ENCODE results near the gene TMEM79.

Gene TMEM79

DNA sequence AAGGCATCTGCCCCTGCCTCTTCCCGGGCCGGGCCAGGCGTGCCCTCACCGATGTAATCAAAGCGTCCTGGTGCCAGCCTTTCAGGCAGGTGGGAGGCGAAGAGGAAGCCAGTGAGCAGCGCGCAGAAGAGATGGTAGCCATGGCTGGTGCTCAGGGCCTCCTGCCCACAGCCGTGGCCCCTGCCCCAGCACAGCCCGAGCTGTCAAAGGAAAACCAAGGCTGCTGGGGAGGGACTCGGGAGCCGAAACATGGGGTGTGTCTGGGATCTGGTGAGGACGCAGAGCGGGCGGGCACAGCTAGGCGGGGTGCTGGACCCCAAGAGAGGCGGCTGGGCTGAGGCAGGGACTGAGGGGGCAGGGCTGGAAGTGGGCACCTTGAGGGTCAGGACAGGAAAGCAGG lies 39.4 kb upstream of the TMEM79 start:
- H3K4me3 ChIP-seq (ENCODE audit: low read length), result no peak overlapping the region
- TF ChIP-seq, protein P1, sequence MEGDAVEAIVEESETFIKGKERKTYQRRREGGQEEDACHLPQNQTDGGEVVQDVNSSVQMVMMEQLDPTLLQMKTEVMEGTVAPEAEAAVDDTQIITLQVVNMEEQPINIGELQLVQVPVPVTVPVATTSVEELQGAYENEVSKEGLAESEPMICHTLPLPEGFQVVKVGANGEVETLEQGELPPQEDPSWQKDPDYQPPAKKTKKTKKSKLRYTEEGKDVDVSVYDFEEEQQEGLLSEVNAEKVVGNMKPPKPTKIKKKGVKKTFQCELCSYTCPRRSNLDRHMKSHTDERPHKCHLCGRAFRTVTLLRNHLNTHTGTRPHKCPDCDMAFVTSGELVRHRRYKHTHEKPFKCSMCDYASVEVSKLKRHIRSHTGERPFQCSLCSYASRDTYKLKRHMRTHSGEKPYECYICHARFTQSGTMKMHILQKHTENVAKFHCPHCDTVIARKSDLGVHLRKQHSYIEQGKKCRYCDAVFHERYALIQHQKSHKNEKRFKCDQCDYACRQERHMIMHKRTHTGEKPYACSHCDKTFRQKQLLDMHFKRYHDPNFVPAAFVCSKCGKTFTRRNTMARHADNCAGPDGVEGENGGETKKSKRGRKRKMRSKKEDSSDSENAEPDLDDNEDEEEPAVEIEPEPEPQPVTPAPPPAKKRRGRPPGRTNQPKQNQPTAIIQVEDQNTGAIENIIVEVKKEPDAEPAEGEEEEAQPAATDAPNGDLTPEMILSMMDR (conservative IDR thresholded peaks at IDR 0.05; ENCODE audit: low read depth, low read length), result no peak
- DNase-seq (ENCODE audit: low read depth), result no peak

- TF ChIP-seq, protein P1 (conservative IDR thresholded peaks at IDR 0.05; ENCODE audit: low read depth, low read length), result no peak
- H3K4me3 ChIP-seq (ENCODE audit: low read length), result peak overlapping the region; percentile 30
- no peak for DNase-seq (ENCODE audit: low read depth)
Measured at GRCh38 chr1:156245451-156246232, 38.5 kb upstream of the TMEM79 start.

GRCh38 chr1:156246241-156246780 lies 37.8 kb upstream of the TMEM79 start:
- DNase-seq (ENCODE audit: low read depth), result no peak
- TF ChIP-seq, protein P1 (conservative IDR thresholded peaks at IDR 0.05; ENCODE audit: low read depth, low read length), result no peak
- no peak overlapping the region for H3K4me3 ChIP-seq (ENCODE audit: low read length)

DNA sequence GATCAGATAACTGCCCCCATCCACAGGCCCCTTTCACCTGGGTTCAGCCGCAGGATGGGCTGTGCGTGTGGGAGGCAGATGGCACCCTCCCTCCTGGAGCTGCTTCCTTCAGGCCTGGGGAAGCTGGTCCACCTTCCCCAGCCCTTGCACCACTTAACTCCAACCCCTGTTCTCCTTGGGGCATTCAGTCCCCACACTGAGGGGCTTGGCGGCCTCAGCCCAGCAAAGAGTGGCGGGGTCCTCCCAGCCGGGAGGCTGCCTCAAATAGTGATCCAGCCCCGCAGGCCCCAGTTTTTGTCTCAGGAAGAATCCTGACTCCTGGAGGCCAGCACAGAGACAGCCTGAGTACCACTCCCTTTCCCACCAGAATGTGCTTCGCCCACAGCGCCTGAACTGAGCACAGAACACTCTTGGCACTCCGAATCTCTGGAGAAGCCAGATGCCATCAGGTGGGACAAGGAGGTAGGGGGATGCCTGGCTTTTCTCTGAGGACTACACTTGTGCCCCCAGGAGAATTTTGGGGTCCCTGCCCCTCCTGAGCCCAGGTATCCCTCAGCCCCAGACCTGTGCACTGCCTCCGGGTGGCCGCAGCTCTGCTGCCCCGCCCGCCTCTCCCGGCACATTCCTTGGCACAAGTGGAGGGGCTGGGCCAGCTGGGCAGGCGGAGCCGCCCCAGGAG lies 37.2 kb upstream of the TMEM79 start:
- TF ChIP-seq, protein P1 (conservative IDR thresholded peaks at IDR 0.05; ENCODE audit: low read depth, low read length), result no peak
- no peak for DNase-seq (ENCODE audit: low read depth)
- no peak overlapping the region for H3K4me3 ChIP-seq (ENCODE audit: low read length)

GRCh38 chr1:156247460-156248322 lies 36.4 kb upstream of the TMEM79 start, which contains the start of gene PAQR6:
Gene PAQR6, minus strand, starts transcription at chr1:156248056. Its CDS starts 1,325 bp downstream, at chr1:156246731.
- no peak within 1 kb of the TSS for H3K4me3 ChIP-seq (ENCODE audit: low read length)
- DNase-seq (ENCODE audit: low read depth), result no peak
- TF ChIP-seq, protein P1 (conservative IDR thresholded peaks at IDR 0.05; ENCODE audit: low read depth, low read length), result no peak

DNA sequence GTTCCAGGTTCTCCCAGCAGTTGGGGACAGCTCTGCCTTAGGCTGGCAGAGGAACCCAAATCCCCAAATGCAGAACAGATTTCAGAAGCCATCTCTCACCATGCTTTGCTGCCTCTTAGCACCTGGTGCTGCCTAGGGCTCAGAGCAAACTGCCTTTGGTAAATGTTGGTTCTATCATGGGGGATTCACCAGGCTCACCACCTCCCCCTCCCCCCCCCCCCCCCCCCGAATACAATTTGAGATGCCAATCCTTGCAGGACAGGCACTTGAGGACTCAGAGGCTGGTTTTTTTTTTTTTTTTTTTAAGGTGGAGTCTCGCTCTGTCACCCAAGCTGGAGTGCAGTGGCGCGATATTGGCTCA lies 35.8 kb upstream of the TMEM79 start:
- DNase-seq (ENCODE audit: low read depth), result no peak
- no peak overlapping the region for H3K4me3 ChIP-seq (ENCODE audit: low read length)
- TF ChIP-seq, protein P1 (conservative IDR thresholded peaks at IDR 0.05; ENCODE audit: low read depth, low read length), result no peak
